ENCODE data around the gene C18orf63. TPM values are rescaled to one million over a fixed set of nuclear protein-coding genes. Genes with fewer than 3 reads are reported as not detected.

C18orf63 gene
- polyA plus RNA-seq, 1 donor (not counting 4 experiments of a cell fraction or from before 2014, with no cell fraction given): not detected

DNA sequence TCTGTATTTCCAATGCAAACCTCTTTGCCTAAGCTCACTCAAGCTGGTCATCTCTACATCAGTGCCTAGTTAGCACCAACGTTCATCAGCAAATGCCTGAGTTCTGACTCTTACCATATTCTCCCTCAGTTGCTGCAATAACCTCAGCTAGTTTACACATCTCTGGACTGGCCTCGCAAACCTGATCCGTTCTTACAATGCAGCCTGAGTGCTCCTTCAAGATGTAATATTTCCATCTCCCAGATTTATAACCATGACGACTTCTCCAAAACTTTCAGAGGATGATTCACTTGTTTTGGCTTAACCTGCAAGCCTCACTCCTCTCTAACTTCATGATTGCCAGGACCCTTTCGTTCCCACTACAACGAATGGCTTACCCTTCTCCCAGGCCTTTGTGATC lies 71.7 kb downstream of the C18orf63 start:
- dilution Hi-C loops (cut with MboI; ENCODE audit: extremely low pct_ligation_motif_present, low sequenced_read_pairs): no loop called here
- no peaks in the 10 kb centered on the region for H3K27me3 ChIP-seq (ENCODE audit: control insufficient read depth, extremely low read depth, insufficient read depth, low read length)
- no peaks in the 10 kb centered on the region for H3K79me2 ChIP-seq (ENCODE audit: control insufficient read depth, insufficient read depth, low read length)
- TF ChIP-seq EZH2 (IDR thresholded peaks at IDR 0.05; ENCODE audit: low read length): no peak
- TF ChIP-seq, protein P1, sequence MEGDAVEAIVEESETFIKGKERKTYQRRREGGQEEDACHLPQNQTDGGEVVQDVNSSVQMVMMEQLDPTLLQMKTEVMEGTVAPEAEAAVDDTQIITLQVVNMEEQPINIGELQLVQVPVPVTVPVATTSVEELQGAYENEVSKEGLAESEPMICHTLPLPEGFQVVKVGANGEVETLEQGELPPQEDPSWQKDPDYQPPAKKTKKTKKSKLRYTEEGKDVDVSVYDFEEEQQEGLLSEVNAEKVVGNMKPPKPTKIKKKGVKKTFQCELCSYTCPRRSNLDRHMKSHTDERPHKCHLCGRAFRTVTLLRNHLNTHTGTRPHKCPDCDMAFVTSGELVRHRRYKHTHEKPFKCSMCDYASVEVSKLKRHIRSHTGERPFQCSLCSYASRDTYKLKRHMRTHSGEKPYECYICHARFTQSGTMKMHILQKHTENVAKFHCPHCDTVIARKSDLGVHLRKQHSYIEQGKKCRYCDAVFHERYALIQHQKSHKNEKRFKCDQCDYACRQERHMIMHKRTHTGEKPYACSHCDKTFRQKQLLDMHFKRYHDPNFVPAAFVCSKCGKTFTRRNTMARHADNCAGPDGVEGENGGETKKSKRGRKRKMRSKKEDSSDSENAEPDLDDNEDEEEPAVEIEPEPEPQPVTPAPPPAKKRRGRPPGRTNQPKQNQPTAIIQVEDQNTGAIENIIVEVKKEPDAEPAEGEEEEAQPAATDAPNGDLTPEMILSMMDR (optimal IDR thresholded peaks at IDR 0.05 in 1 of 3, IDR thresholded peaks at IDR 0.05 in 1 of 3, conservative IDR thresholded peaks at IDR 0.05 in 1 of 3; ENCODE audit: extremely low read depth in 1 of 3, insufficient read depth in 2 of 3, low read length in 3 of 3): no peak
- FAIRE-seq (no peak), DNase-seq (ENCODE audit: low read depth, low spot score) (no peak)
- no peak overlapping the region for H3K27ac ChIP-seq (ENCODE audit: control insufficient read depth, insufficient read depth, low read length)
- H3K9ac ChIP-seq (ENCODE audit: control insufficient read depth, extremely low read depth, insufficient read depth, low read length): no peak overlapping the region
- no peak overlapping the region for H3K4me2 ChIP-seq (ENCODE audit: control insufficient read depth, extremely low read depth, insufficient read depth, low read depth, low read length)
- no peak overlapping the region for H3K4me3 ChIP-seq (ENCODE audit: control insufficient read depth in 2 of 3, extremely low read depth in 1 of 3, insufficient read depth in 2 of 3, low read depth in 1 of 3, low read length in 3 of 3)
- no peaks in the 10 kb centered on the region for H3K36me3 ChIP-seq (ENCODE audit: control insufficient read depth in 2 of 2, extremely low read depth in 1 of 2, insufficient read depth in 2 of 2, low read length in 2 of 2)
- no peaks in the 10 kb centered on the region for H3K9me3 ChIP-seq (ENCODE audit: control insufficient read depth, low read depth, low read length)
- no peaks in the 10 kb centered on the region for H4K20me1 ChIP-seq (ENCODE audit: control insufficient read depth, extremely low read depth, insufficient read depth, low read length)
- no peak overlapping the region for H2AFZ ChIP-seq (ENCODE audit: control insufficient read depth, low read length)
- H3K9me1 ChIP-seq (ENCODE audit: control insufficient read depth, extremely low read depth, insufficient read depth, low read length): no peaks in the 10 kb centered on the region
- H3K4me1 ChIP-seq (ENCODE audit: control insufficient read depth, extremely low read depth, insufficient read depth, low read length): no peaks in the 10 kb centered on the region

DNA sequence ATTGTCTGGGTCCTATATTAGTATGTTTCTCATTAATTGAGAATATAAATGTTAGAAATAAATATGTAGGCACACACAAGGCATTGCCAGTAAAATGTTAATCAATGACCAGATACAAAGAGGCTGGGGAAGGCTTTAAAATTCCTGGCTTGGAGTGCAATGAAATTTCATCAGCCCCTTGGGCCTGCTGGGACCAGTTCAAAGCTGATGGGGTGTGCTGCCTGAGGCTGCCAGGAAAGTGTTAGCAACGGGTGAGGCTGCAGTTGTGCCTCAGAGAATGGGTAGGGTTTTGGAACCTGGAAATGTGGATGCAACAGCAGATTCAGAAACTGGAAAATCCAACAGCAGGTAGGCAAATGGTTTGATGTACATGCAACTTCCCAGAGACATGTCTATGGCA lies 72.6 kb downstream of the C18orf63 start:
- no peak overlapping the region for H3K27ac ChIP-seq (ENCODE audit: control insufficient read depth, insufficient read depth, low read length)
- H4K20me1 ChIP-seq (ENCODE audit: control insufficient read depth, extremely low read depth, insufficient read depth, low read length): no peaks in the 10 kb centered on the region
- H3K36me3 ChIP-seq (ENCODE audit: control insufficient read depth in 2 of 2, extremely low read depth in 1 of 2, insufficient read depth in 2 of 2, low read length in 2 of 2): no peaks in the 10 kb centered on the region
- TF ChIP-seq, protein P1 (optimal IDR thresholded peaks at IDR 0.05 in 1 of 3, IDR thresholded peaks at IDR 0.05 in 1 of 3, conservative IDR thresholded peaks at IDR 0.05 in 1 of 3; ENCODE audit: extremely low read depth in 1 of 3, insufficient read depth in 2 of 3, low read length in 3 of 3): no peak
- no peak for TF ChIP-seq EZH2 (IDR thresholded peaks at IDR 0.05; ENCODE audit: low read length)
- no peak overlapping the region for H3K4me2 ChIP-seq (ENCODE audit: control insufficient read depth, extremely low read depth, insufficient read depth, low read depth, low read length)
- DNase-seq (ENCODE audit: low read depth, low spot score) (no peak), FAIRE-seq (no peak)
- dilution Hi-C loops (cut with MboI; ENCODE audit: extremely low pct_ligation_motif_present, low sequenced_read_pairs): no loop called here
- H2AFZ ChIP-seq (ENCODE audit: control insufficient read depth, low read length): no peak overlapping the region
- no peak overlapping the region for H3K9ac ChIP-seq (ENCODE audit: control insufficient read depth, extremely low read depth, insufficient read depth, low read length)
- no peaks in the 10 kb centered on the region for H3K79me2 ChIP-seq (ENCODE audit: control insufficient read depth, insufficient read depth, low read length)
- H3K9me3 ChIP-seq (ENCODE audit: control insufficient read depth, low read depth, low read length): no peaks in the 10 kb centered on the region
- H3K4me3 ChIP-seq (ENCODE audit: control insufficient read depth in 2 of 3, extremely low read depth in 1 of 3, insufficient read depth in 2 of 3, low read depth in 1 of 3, low read length in 3 of 3): no peak overlapping the region
- H3K27me3 ChIP-seq (ENCODE audit: control insufficient read depth, extremely low read depth, insufficient read depth, low read length): no peaks in the 10 kb centered on the region
- H3K9me1 ChIP-seq (ENCODE audit: control insufficient read depth, extremely low read depth, insufficient read depth, low read length): no peaks in the 10 kb centered on the region
- no peaks in the 10 kb centered on the region for H3K4me1 ChIP-seq (ENCODE audit: control insufficient read depth, extremely low read depth, insufficient read depth, low read length)

Data from keratinocyte (primary cell).